HCT116 (cell line): ENCODE measurements around the gene WTAP.

ENCODE experiments used
- ATF3 ChIP-seq: IDR thresholded peaks from 2 replicates; pipeline ENCODE4 v1.6.1; 2012
- CEBPB ChIP-seq: IDR thresholded peaks from 2 replicates; pipeline ENCODE4 v1.6.1; 2012; ENCODE audit warnings: low read depth
- CTCF ChIP-seq, 3 experiments: fragments of 200-600 bp in 1 of 3; sonication (generic) in 1 of 3; IDR thresholded peaks in 2 of 3; conservative IDR thresholded peaks in 1 of 3; 2 replicates each; pipeline ENCODE4 v1.5.1; 2012 to 2017; ENCODE audit warnings: low read depth in 2 of 3, low read length in 2 of 3, antibody characterized with exemption in 1 of 3, borderline replicate concordance in 1 of 3, control low read depth in 1 of 3, mild to moderate bottlenecking in 1 of 3, mixed read lengths in 1 of 3, mixed run types in 1 of 3, moderate library complexity in 1 of 3; ENCODE audit not compliant: insufficient read depth in 1 of 3
- EZH2 ChIP-seq: fragments of 200-600 bp; sonication (generic); IDR thresholded peaks from 2 replicates; pipeline ENCODE4 v1.6.1; 2017; ENCODE audit warnings: antibody characterized with exemption, mixed run types
- FOSL1 ChIP-seq: IDR thresholded peaks from 2 replicates; pipeline ENCODE4 v1.6.1; 2012; ENCODE audit warnings: low read depth
- POLR2A ChIP-seq: IDR thresholded peaks from 2 replicates; pipeline ENCODE4 v1.7.0; 2011; ENCODE audit warnings: borderline replicate concordance; ENCODE audit not compliant: insufficient read depth, insufficient read length; ENCODE audit errors: extremely low read depth
- POLR2AphosphoS5 ChIP-seq: IDR thresholded peaks from 2 replicates; pipeline ENCODE4 v1.6.1; 2011; ENCODE audit warnings: mild to moderate bottlenecking, low read depth, low read length, moderate library complexity
- RAD21 ChIP-seq: IDR thresholded peaks from 2 replicates; pipeline ENCODE4 v1.6.1; 2012; ENCODE audit warnings: low read depth, mild to moderate bottlenecking
- SP1 ChIP-seq: IDR thresholded peaks from 2 replicates; pipeline ENCODE4 v1.6.1; 2012; ENCODE audit warnings: low read depth
- TCF7L2 ChIP-seq: IDR thresholded peaks from 2 replicates; pipeline ENCODE4 v1.7.0; 2011; ENCODE audit warnings: borderline replicate concordance, inconsistent platforms; ENCODE audit not compliant: insufficient read depth, insufficient read length; ENCODE audit errors: extremely low read depth
- TF ChIP-seq, protein P1 (sequence below): IDR thresholded peaks from 2 replicates; pipeline ENCODE4 v1.6.1; 2012
- TF ChIP-seq, protein P2 (sequence below): IDR thresholded peaks from 2 replicates; pipeline ENCODE4 v1.6.1; 2012; ENCODE audit warnings: low read depth

GRCh38 chr6:159715605-159716004 is 11.7 kb upstream of the WTAP start:
- TF ChIP-seq, protein P1, sequence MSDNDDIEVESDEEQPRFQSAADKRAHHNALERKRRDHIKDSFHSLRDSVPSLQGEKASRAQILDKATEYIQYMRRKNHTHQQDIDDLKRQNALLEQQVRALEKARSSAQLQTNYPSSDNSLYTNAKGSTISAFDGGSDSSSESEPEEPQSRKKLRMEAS = no peak
- TF ChIP-seq CTCF (IDR thresholded peaks at IDR 0.05 in 2 of 3, conservative IDR thresholded peaks at IDR 0.05 in 1 of 3; ENCODE audit: borderline replicate concordance in 1 of 3, insufficient read depth in 1 of 3, low read depth in 2 of 3, low read length in 2 of 3) = no peak
- no peak for TF ChIP-seq SP1
- TF ChIP-seq EZH2 = no peak
- TF ChIP-seq, protein P2, sequence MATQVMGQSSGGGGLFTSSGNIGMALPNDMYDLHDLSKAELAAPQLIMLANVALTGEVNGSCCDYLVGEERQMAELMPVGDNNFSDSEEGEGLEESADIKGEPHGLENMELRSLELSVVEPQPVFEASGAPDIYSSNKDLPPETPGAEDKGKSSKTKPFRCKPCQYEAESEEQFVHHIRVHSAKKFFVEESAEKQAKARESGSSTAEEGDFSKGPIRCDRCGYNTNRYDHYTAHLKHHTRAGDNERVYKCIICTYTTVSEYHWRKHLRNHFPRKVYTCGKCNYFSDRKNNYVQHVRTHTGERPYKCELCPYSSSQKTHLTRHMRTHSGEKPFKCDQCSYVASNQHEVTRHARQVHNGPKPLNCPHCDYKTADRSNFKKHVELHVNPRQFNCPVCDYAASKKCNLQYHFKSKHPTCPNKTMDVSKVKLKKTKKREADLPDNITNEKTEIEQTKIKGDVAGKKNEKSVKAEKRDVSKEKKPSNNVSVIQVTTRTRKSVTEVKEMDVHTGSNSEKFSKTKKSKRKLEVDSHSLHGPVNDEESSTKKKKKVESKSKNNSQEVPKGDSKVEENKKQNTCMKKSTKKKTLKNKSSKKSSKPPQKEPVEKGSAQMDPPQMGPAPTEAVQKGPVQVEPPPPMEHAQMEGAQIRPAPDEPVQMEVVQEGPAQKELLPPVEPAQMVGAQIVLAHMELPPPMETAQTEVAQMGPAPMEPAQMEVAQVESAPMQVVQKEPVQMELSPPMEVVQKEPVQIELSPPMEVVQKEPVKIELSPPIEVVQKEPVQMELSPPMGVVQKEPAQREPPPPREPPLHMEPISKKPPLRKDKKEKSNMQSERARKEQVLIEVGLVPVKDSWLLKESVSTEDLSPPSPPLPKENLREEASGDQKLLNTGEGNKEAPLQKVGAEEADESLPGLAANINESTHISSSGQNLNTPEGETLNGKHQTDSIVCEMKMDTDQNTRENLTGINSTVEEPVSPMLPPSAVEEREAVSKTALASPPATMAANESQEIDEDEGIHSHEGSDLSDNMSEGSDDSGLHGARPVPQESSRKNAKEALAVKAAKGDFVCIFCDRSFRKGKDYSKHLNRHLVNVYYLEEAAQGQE = no peak
- TF ChIP-seq CEBPB = no peak
- TF ChIP-seq POLR2A = no peak
- no peak for TF ChIP-seq TCF7L2
- TF ChIP-seq FOSL1 = no peak
- no peak for TF ChIP-seq POLR2AphosphoS5
- TF ChIP-seq RAD21 = no peak
- no peak for TF ChIP-seq ATF3
